ENCODE measurements around the gene NEU1. TPM values are rescaled to one million over a fixed set of nuclear protein-coding genes. Genes with fewer than 3 reads are reported as not detected.

The NEU1 gene
- total RNA-seq, 1 donor, result 70.8 TPM

- DNase-seq (ENCODE audit: low read depth), result no peak
- no peak overlapping the region for H3K4me3 ChIP-seq (ENCODE audit: low read depth, low read length)
Observed at GRCh38 chr6:31899215-31899614, 36.6 kb upstream of the NEU1 start.

GRCh38 chr6:31898383-31899011 lies 35.9 kb upstream of the NEU1 start:
- no peak for TF ChIP-seq CTCF (IDR thresholded peaks at IDR 0.05; ENCODE audit: insufficient read depth, low read depth, low read length)
- peak; percentile 27 for DNase-seq (ENCODE audit: low read depth)
- H3K4me3 ChIP-seq (ENCODE audit: low read depth, low read length), result peak overlapping the region; percentile 70

More at GRCh38 chr6:31899215-31899614, 36.6 kb upstream of the NEU1 start:
- no peak for TF ChIP-seq CTCF (IDR thresholded peaks at IDR 0.05; ENCODE audit: insufficient read depth, low read depth, low read length)

GRCh38 chr6:31897612-31898382 lies 35.2 kb upstream of the NEU1 start, which contains the start of gene EHMT2:
Gene EHMT2 (minus strand): TSS chr6:31897698. CDS start chr6:31897677, 21 bp downstream.
- DNase-seq (ENCODE audit: low read depth), result peak; percentile 74
- peak within 1 kb of the TSS; percentile 70 for H3K4me3 ChIP-seq (ENCODE audit: low read depth, low read length)
- no peak for TF ChIP-seq CTCF (IDR thresholded peaks at IDR 0.05; ENCODE audit: insufficient read depth, low read depth, low read length)

GRCh38 chr6:31896856-31897611 lies 34.4 kb upstream of the NEU1 start:
- H3K4me3 ChIP-seq (ENCODE audit: low read depth, low read length), result peak overlapping the region; percentile 70
- TF ChIP-seq CTCF (IDR thresholded peaks at IDR 0.05; ENCODE audit: insufficient read depth, low read depth, low read length), result no peak
- no peak for DNase-seq (ENCODE audit: low read depth)

GRCh38 chr6:31896493-31896855 lies 33.9 kb upstream of the NEU1 start:
- H3K4me3 ChIP-seq (ENCODE audit: low read depth, low read length), result peak overlapping the region; percentile 70
- DNase-seq (ENCODE audit: low read depth), result no peak
- TF ChIP-seq CTCF (IDR thresholded peaks at IDR 0.05; ENCODE audit: insufficient read depth, low read depth, low read length), result no peak

GRCh38 chr6:31892821-31893220 lies 30.2 kb upstream of the NEU1 start:
- DNase-seq (ENCODE audit: low read depth), result no peak
- TF ChIP-seq CTCF (IDR thresholded peaks at IDR 0.05; ENCODE audit: insufficient read depth, low read depth, low read length), result no peak
- H3K4me3 ChIP-seq (ENCODE audit: low read depth, low read length), result no peak overlapping the region
